Amniotic stem cell (primary cell): ENCODE measurements around the gene GNPTAB.
"Not testable (repeated sequence)": the region's sequence is repeated elsewhere in the genome, so short reads cannot be mapped to it uniquely, and the experiment has no call there.

Experiments used
- DNase-seq: peaks from one replicate; lab custom pipeline; 2025; lab: John Stamatoyannopoulos, UW

Gene GNPTAB

DNA sequence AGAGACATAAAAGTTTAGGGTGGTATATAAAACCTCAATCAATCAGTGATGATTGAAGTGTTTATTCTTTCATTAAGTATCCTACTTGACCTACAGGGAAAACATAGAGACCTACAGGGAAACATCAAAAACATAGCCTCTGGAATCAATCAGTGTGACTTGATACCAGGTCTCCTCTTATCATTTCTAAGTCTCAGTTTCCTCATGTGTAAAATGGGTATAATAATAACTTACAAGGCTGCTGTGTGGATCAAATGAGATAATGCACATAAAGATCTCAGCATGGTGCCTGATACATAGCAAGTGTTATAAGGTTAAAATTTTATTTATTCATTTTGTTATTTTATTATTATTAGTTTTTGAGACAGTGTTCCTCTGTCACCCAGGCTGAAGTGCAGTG, 22.2 kb upstream of the GNPTAB start:
- no peak for DNase-seq

GRCh38 chr12:101850199-101850598, 19.4 kb upstream of the GNPTAB start:
- no peak for DNase-seq

- no peak for DNase-seq
These were observed 16.6 kb upstream of the GNPTAB start for GRCh38 chr12:101847325-101847724.

DNA sequence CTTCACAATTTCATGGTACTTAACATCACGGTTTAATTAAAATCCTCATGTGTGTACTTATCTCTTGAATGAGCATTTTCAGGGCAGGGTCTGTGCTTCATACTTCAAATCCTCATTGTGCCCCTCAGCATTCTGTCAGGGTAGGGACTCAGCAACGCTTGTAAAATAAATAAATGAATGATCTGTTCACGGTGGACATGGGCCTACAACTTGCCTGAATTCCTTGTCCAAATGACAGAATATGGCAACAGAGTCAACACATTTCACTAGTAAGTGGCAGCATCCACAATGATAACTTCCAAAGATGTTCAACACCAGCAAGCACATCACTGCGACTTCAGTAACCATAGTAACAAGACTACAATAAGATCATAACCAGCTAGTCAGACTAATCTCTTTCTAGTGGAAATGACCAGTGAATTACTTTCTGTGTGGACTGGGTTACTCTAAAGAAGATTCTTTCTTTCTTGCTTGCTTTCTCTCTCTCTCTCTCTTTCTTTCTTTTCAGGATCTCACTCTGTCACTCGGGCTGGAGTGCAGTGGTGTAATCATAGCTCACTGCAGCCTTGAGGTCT, 14.5 kb upstream of the GNPTAB start:
- DNase-seq = no peak

DNA sequence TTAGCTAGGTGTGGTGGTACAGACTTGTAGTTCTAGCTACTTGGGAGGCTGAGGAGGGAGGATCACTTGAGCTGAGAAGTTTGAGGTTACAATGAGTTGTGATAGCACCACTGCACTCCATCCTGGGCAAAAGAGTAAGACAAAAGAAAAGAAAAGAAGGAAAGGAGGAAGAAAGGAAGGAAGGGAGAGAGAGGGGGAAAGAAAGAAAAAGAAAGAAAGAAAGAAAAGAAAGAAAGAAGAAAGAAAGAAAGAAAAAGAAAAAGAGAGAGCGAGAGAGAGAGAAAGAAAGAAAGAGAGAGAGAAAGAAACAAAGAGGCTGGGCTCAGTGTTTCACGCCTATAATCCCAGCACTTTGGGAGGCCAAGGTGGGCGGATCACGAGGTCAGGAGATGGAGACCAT, 10.3 kb upstream of the GNPTAB start:
- DNase-seq = no peak

DNA sequence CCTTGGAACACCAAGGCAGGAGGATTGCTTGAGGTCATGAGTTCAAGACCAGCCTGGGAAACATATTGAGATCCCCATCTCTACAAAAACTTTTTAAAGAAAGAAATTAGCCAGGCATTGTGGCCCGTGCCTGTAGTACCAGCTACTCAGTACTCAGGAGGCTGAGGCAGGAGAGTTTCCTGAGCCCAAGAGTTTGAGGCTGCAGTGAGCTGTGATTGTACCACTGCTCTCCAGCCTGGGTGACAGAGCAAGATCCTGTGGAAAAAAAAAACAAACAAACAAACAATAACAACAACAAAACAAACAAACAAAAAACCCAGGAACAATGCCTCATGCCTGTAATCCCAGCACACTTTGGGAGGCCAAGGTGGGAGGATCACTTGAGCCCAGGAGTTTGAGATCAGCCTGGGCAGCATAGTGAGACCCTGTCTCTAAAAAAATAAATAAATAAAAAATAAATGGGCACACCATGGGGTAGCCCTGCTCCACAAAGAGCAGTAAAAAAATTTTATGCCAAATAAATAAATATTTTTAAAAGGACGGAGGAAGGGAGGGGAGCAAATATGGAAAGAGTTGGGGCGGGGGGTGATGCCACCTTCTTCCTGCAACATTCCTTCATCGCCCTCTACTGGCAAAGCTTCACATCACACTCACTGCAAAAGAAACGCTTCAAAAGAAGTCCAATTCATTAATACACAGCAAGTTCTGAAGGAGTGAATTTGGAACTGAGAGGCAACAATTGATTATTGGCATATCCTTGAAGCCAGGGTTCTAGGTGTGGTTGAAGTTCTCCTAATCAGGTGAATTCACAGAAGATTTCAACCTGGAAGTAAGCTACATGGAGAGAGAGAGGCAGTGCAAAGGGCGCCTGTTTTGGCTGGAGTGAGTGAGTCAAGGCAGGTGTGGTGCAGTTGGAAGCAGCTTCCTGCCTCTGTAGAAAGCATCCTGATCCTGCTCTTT, 8.8 kb upstream of the GNPTAB start:
- no peak for DNase-seq

- no peak for DNase-seq
These were observed 8.0 kb upstream of the GNPTAB start for GRCh38 chr12:101838628-101839323.

GRCh38 chr12:101832030-101832429, 1.3 kb upstream of the GNPTAB start:
- DNase-seq = no peak

DNA sequence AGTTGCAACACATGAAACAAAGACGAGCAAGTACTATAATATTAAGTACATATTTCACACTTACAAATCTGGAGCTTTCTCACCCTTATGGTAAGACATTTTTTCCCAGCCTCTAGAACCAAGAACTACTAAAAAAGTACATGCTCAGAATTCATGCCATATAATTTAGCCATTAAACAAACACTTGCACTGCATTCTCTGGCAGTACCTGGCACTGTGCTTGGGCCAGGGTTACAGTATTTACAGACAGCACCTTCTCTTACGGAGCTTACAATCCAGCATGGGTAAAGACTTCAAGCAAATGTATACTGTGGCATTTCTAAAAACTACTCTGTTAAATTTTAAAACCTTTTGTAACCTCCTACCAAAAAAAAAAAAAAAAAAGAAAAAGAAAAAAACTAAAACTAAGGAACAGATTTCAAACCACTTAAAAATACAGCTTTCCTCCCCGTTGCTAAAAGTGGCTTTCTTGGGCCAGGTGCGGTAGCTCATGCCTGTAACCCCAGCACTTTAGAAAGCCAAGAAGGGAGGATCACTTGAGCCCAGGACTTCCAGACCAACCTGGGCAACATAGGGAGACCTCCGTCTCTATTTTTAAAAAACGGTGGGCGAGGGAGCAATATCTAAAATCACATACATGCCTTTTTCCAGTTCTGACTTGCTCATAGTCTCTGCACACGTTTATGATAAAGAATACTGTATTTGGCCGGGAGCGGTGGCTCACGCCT, 956 bp downstream of the GNPTAB start:
- DNase-seq = no peak

GRCh38 chr12:101828463-101829196, 2.1 kb downstream of the GNPTAB start:
- DNase-seq = no peak

- DNase-seq = no peak
These were observed 3.9 kb downstream of the GNPTAB start for GRCh38 chr12:101826766-101827368.

DNA sequence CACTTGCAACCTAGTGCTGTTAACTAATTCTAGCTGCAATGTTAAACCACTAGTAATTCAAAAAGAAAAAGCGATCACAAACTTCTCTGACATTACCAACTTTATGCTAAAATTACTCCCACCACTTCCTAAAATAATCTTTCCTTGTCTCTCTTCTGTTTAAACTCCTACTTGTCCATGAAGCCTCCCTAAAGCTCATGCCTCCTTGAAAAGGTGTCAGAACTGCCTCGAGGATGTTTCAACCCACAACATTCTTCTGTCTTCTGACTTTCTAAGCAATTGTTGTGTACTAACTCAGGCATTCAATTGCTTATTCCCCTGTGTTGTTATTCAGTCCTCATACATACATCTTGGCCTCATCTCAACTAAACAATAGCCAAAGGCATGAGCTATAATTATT, 5.9 kb downstream of the GNPTAB start:
- no peak for DNase-seq

- DNase-seq = no peak
These were observed 6.9 kb downstream of the GNPTAB start for GRCh38 chr12:101823891-101824290.

DNA sequence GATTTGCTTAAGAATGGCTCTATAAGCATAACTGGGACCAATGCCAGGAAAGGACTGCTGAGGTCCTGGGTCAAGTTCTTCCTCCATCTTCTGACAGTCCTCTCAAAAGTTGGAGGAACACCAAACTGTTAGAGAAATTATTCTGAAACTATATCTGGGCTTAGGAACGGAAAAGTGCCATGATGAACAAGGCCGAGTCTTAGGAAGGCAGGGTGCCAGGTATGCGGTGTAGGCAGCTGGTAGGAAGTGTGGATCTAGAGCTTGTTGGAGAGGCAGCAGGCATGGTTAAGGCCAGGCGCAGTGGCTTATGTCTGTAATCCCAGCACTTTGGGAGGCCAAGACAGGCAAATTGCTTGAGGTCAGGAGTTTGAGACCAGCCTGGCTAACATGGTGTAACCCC, 7.7 kb downstream of the GNPTAB start:
- DNase-seq = no peak

GRCh38 chr12:101819467-101819866, 11.3 kb downstream of the GNPTAB start:
- DNase-seq = no peak

DNA sequence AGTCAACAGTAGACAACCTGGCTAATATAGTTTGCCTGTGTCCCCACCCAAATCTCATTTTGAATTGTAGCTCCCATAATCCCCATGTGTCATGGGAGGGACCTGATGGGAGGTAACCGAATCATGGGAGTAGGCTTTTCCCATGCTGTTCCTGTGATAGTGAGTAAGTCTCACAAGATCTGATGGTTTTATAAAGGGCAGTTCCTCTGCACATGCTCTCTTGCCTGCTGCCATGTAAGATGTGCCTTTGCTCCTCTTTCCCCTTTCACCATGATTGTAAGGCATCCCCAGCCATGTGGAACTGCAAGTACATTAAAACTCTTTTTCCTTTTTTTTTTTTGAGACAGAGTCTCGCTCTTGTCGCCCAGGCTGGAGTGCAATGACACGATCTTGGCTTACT, 12.1 kb downstream of the GNPTAB start:
- DNase-seq = not testable (repeated sequence)

GRCh38 chr12:101813117-101813516, 17.6 kb downstream of the GNPTAB start:
- DNase-seq = no peak

DNA sequence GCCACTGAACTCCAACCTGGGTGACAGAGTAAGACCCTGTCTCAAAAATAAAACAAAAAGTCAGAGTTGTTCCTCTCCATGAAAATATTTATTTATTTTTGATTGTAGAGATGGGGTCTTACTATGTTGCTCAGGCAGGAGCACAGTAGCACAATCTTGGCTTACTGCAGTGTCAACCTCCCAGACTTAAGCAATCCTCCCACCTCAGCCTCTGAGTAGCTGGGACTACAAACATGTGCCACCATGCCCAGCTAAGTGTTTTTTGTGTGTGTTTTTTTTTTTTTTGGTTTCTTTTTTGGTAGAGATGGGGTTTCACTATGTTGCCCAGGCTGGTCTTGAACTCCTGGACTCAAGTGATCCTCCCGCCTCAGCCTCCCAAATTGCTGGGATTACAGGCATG, 18.0 kb downstream of the GNPTAB start:
- DNase-seq = not testable (repeated sequence)

DNA sequence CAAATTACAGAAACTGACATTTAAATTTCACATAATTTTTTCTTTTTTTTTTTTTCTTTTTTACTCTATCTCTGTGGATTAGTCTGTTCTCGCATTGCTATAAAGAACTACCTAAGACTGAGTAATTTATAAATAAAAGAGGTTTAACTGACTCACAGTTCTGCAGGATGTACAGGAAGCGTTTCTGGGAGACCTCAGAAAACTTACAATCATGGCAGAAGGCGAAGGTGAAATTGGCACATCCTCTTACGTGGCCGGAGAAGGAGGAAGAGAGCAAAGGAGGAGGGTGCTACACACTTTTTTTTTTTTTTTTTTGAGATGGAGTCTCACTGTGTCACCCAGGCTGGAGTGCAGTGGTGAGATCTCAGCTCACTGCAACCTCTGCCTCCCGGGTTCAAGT, 19.4 kb downstream of the GNPTAB start:
- DNase-seq = not testable (repeated sequence)

DNA sequence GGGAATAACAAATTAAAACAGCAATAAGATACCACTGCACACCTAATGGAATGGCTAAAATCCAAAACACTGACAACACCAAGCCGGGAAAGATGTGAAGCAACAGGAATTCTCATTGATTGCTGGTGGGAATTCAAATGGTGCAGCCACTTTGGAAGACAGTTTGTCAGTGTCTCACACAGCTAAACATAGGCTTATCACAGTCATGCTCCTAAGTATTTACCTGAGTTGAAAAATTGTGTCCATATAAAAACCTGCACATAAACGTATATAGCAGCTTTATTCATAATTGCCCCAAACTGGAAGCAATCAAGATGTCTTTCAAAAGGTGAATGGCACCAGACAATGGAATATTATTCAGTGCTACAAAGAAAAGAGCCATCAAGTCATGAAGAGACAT, 21.6 kb downstream of the GNPTAB start:
- no peak for DNase-seq

DNA sequence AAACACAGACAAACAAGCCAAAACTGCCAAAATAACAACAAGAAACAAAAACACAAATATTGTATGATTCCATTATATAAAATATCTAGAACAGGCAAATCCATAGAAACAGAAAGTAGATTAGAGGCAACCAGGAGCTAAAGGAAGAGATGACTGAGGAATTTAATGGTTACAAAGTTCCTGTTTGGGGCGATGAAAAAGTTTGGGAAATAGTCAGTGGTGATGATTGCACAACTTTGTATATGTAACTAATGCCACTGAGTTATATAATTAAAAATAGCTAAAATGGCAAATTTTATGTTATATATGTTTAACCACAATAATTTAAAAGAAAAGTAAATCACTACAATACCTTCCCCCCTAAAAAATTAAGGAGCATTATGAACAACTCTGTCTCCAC, 24.5 kb downstream of the GNPTAB start:
- DNase-seq = no peak
